Measurements from ENCODE around the gene OSBP2.

The OSBP2 gene

DNA sequence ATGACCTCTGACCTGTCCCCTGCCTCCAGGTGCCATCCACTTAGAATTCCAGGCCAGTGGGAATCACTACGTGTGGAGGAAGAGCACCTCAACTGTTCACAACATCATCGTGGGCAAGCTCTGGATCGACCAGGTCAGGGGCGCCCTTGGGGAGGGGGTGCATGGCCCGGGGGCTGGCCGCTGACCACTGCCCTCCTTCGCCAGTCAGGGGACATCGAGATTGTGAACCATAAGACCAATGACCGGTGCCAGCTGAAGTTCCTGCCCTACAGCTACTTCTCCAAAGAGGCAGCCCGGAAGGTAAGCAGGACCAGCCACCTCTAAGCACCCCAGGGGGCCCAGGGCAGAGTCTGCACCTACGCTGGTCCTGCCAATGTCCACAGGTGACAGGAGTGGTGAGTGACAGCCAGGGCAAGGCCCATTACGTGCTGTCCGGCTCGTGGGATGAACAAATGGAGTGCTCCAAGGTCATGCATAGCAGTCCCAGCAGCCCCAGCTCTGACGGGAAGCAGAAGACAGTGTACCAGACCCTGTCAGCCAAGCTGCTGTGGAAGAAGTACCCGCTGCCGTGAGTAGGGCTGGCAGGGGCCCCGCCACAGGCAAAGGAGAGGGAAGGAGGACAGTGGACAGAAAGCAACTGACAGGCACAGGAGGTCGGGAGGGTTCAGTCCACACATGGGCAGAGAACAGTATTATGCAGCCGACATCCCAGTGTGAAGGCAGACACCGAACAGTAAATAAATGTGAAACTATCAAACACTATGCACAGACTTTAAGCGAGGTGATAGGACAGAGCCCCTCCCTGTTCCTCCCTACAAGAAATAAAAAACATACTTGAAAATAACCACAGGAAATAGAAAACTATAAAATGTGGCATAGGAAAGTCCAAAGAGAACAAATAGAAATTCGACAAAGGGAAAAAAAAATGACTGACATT is 199.0 kb downstream of the OSBP2 start:
- DNase-seq (ENCODE audit: low read depth in 1 of 2, low spot score in 1 of 2) = no peak

- DNase-seq (ENCODE audit: low read depth in 1 of 2, low spot score in 1 of 2) = no peak
These were observed 199.7 kb downstream of the OSBP2 start for GRCh38 chr22:30894371-30894740.

DNA sequence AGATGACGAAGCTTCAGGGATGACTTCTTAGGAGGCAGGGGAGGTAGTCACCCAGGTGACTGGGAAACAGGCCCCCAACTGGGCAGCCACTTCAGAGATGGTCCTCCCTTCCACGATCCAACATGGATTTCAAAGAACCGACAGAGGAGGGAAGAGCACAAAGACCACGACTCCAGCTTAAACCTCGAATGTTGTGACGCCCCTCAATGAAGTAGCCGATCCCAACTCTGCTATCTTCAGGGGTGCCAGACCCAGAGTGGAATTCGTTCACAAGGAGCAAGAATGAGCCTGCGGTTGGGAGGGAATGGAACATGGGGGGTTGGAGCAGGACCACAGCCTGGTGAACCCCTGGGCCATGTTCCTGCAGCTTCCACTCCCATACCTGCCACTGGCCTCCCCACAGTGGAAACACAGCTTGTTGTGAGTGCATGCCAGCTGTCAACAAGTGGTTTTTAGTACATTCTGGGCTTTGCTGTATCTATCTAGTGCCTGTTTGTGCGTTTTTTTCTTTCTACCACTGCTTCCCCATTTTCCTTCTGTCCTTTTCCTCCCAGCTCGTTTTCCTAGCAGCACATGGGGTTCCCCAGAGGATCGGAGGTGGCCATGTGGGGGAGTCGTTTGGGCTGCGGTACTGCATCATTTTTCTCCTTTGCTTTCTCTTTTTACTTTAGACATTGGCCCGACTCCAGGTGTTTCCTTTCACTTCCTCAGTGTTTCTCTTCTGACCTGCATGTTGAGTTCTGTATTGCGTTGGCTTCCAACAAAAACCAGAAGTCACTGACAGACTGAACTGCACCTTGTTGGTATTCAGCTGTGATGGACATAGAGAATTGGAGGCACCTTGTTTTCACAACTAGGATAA is 208.1 kb downstream of the OSBP2 start:
- DNase-seq (ENCODE audit: low read depth in 1 of 2, low spot score in 1 of 2) = no peak

DNA sequence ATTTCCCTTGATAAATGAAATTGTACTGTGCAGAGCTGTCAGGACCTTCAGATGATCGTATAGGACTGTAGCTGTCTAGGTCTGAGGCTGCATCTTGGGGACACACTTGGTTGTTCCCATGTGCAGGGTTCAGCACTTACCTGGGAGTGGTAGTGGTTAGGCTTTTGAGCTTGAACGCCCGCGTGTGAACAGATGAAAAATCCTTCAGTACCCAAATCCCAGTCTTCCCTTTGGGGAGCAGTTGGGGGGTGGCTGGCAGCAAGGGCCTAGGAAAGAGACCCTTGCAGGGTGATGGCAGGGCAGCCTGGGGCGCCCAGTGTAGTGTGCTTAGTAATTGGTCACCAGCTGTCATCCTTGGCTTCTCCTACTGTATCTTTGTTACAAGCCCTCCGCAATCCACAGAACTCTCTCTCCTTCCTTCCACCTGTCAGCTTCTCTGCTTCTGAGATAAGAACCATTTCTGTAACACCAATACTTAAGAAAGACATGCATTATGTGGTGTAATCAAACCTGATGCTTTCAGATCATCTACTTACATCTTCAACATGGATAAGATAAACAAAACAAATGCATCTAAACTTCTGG is 209.3 kb downstream of the OSBP2 start:
- DNase-seq (ENCODE audit: low read depth in 1 of 2, low spot score in 1 of 2) = no peak

GRCh38 chr22:30905696-30906341 is 211.1 kb downstream of the OSBP2 start:
- DNase-seq (ENCODE audit: low read depth in 1 of 2, low spot score in 1 of 2) = no peak

DNA sequence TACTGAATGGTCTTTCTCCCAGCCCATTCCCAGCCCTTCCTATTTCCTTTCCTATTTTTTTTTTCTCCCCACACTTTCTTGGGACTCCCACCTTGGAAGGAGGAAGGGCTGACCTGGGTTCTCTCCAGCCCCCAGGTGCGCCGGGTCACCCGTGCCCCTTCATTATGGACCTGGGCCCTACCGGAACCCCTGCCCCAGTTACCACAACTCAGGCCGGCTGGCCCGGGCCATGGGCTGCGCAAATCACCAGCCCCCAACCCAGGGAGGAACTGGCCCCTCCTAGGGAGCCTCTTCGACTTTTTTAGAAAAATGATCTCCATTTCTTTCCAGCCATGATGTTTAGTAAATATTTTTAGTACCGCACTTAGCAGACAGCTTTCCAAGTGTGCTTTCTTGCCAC is 211.7 kb downstream of the OSBP2 start:
- DNase-seq (ENCODE audit: low read depth in 1 of 2, low spot score in 1 of 2) = no peak

DNA sequence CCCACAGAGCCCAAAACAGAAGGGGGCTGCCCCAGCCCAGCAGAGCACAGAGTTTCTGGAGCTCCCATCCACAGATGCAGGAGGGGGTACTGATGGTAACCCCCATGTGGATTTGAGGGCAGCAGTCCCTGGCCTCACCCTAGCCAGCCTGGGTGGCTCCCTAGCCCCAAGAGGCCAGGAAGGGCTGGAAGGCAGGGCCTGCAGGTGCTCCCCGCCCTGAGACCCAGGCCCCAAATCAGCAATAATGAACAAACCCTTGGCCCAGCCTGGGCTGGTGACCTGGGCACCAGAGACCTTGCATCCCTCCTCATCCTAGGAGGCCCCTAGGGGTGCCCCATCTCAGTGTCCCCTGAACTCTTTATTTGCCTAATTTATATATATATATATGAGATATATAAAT is 212.3 kb downstream of the OSBP2 start:
- DNase-seq (ENCODE audit: low read depth in 1 of 2, low spot score in 1 of 2) = no peak

GRCh38 chr22:30908051-30908461 is 213.4 kb downstream of the OSBP2 start:
- no peak for DNase-seq (ENCODE audit: low read depth in 1 of 2, low spot score in 1 of 2)

GRCh38 chr22:30909306-30909705 is 214.6 kb downstream of the OSBP2 start:
- DNase-seq (ENCODE audit: low read depth in 1 of 2, low spot score in 1 of 2) = no peak

GRCh38 chr22:30910358-30910757 is 215.7 kb downstream of the OSBP2 start:
- no peak for DNase-seq (ENCODE audit: low read depth in 1 of 2, low spot score in 1 of 2)

DNA sequence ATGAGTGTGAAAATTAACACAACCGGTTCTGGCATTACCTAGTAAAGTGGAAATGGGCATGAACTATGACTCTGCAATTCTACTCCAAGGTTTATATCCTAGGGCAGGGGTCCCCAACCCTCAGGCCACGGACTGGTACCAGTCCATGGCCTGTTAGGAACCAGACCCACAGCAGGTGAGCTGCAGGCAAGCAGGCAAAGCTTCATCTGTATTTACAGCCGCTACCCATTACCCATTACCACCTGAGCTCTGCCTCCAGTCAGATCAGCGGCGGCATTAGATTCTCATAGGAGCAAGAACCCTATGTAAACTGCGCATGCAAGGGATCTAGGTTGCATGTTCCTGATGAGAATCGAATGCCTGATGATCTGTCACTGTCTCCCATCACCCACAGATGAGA is 224.1 kb downstream of the OSBP2 start:
- DNase-seq (ENCODE audit: low read depth in 1 of 2, low spot score in 1 of 2) = no peak

DNA sequence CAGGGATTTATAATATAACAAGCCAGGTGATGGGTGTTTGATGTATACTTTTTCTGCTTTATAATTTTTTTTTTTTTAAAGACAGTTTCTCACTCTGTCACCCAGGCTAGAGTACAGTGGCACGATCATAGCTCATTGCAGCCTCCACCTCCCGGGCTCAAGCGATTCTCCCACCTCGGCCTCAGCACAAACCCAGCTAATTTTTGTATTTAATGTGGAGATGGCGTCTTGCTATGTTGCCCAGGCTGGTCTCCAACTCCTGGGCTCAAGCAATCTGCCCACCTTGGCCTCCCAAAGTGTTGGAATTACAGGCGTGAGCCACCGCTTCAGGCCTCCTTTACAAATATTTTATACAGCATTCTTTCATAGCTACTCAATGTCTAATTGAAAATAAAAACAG is 225.3 kb downstream of the OSBP2 start:
- no peak for DNase-seq (ENCODE audit: low read depth in 1 of 2, low spot score in 1 of 2)

DNA sequence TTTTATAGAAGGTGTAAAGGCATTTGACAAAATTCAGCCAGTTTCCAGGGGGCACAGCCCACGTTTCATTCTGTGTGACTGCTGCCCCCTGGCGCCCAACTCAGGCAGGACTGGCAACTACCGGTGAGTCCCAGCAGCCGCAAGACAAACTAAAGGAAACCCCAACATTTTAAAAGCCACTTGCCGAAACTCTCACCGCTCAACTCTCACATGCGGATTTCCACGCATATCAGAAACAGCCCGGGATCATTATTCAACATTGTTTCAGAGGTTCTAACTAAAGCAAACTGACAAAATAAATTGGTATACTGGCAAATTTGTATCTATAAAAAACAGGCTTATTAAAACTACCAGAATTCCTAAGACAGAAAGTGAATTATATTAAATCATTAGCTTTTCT is 225.7 kb downstream of the OSBP2 start:
- peak; percentile 64 to 83 for DNase-seq (ENCODE audit: low read depth in 1 of 2, low spot score in 1 of 2)

- DNase-seq (ENCODE audit: low read depth in 1 of 2, low spot score in 1 of 2) = no peak
These were observed 226.4 kb downstream of the OSBP2 start for GRCh38 chr22:30921108-30921507.

- peak; percentile 48 to 72 for DNase-seq (ENCODE audit: low read depth in 1 of 2, low spot score in 1 of 2)
These were observed 227.5 kb downstream of the OSBP2 start for GRCh38 chr22:30922151-30922611.

DNA sequence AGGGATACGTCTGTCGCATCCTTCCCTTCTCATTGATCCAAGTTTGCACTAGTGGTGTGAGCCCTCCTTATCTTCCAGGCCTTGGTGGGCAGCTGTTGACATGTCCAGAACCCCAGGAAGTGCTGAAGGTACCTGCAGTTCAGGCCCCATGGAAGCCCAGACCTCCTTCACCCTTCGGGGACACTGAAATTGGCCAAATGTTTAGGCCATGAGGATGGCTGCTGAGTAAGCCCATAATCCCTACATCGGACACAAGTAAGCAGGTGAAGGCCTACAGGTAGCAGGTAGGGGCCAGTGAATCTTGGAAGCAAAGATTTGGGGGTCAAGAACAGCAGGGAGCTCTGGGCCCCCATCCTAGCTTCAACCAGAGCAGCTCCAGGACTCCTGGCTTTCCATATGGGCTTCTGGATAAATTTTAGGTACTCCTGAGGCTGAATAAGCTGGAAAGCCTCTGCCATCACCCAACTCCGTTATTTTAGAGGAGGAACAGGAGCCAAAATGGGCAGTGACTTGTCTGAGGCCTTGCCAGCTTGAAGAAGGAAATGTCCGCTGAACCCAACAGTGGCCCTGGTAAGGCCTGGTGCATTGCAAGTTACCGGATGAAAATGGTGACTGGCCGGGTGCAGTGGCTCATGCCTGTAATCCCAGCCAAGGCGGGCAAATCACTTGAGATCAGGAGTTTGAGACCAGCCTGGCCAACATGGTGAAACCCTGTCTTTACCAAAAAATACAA is 228.7 kb downstream of the OSBP2 start:
- no peak for DNase-seq (ENCODE audit: low read depth in 1 of 2, low spot score in 1 of 2)

- DNase-seq (ENCODE audit: low read depth in 1 of 2, low spot score in 1 of 2) = no peak
These were observed 231.0 kb downstream of the OSBP2 start for GRCh38 chr22:30925667-30926066.

DNA sequence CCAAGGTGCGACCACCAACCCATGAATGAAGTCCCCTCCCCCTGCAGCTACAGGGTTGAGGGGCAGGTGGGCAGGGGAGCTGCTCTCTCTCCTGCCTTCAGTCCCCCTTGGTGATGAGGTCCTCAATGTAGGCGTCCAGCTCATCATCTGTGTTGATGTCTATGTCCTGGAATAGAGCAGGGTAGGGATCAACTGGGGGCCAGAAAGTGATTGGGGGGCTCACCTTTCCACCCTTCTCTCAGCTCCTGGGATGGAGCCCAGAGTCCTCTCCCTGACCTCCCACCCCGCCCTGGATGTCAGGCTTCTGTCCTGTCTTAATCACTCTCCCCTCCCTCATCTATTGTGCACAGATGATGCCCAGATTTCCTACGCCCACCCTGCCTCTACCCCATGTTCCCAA is 232.0 kb downstream of the OSBP2 start:
- no peak for DNase-seq (ENCODE audit: low read depth in 1 of 2, low spot score in 1 of 2)

- no peak for DNase-seq (ENCODE audit: low read depth in 1 of 2, low spot score in 1 of 2)
These were observed 233.1 kb downstream of the OSBP2 start for GRCh38 chr22:30927806-30928205.

DNA sequence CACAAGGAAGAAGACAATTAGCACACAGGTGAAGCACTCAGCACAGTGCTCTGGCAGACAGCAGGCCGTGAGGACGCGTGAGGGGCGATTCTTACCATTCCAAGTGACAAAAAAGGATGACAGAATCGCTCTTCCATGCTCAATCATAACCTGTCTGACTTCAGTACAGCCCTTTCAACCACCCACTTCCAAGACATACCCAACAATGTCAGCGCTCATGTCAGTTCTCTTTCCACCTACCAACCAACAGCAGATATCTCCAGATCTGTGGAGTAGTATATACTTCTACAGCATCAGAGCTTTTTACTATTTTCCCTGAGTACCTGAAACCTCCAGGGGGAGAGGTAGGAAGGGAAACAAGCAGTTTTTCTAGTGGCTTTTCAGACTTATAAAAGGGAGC is 233.7 kb downstream of the OSBP2 start:
- no peak for DNase-seq (ENCODE audit: low read depth in 1 of 2, low spot score in 1 of 2)

All from stimulated activated CD4-positive, alpha-beta T cell treated with anti-CD3 and anti-CD28 coated beads, Interleukin-15, amount 100 ng/mL, for 1 hour (primary cell).